GM19455 (cell line): Measurements from ENCODE around the gene CACNA1D.

Source experiments
- ATAC-seq: cut with Tn5 transposase; IDR thresholded peaks from one replicate; pipeline ENCODE4 v1.9.1; 2021; ENCODE audit not compliant: unreplicated experiment

CACNA1D gene

GRCh38 chr3:53744351-53744750 lies 249.9 kb downstream of the CACNA1D start:
- ATAC-seq = no peak

GRCh38 chr3:53747559-53747958 lies 253.1 kb downstream of the CACNA1D start:
- no peak for ATAC-seq

- peak; percentile 89 for ATAC-seq
Observed at GRCh38 chr3:53748512-53749271, 254.3 kb downstream of the CACNA1D start.

GRCh38 chr3:53749448-53749847 lies 255.0 kb downstream of the CACNA1D start:
- ATAC-seq = no peak

GRCh38 chr3:53750253-53751210 lies 256.1 kb downstream of the CACNA1D start:
- no peak for ATAC-seq

GRCh38 chr3:53753518-53754183 lies 259.2 kb downstream of the CACNA1D start:
- ATAC-seq = no peak

GRCh38 chr3:53754325-53754724 lies 259.9 kb downstream of the CACNA1D start:
- no peak for ATAC-seq

GRCh38 chr3:53758846-53759245 lies 264.4 kb downstream of the CACNA1D start:
- no peak for ATAC-seq

GRCh38 chr3:53763353-53763752 lies 268.9 kb downstream of the CACNA1D start:
- ATAC-seq = no peak

- no peak for ATAC-seq
Observed at GRCh38 chr3:53764026-53764775, 269.8 kb downstream of the CACNA1D start.

GRCh38 chr3:53765753-53766152 lies 271.3 kb downstream of the CACNA1D start:
- ATAC-seq = no peak

- ATAC-seq = no peak
Observed at GRCh38 chr3:53766706-53767105, 272.3 kb downstream of the CACNA1D start.

GRCh38 chr3:53768478-53769459 lies 274.4 kb downstream of the CACNA1D start:
- ATAC-seq = no peak

GRCh38 chr3:53772562-53772961 lies 278.2 kb downstream of the CACNA1D start:
- no peak for ATAC-seq

- no peak for ATAC-seq
Observed at GRCh38 chr3:53773021-53773436, 278.6 kb downstream of the CACNA1D start.

GRCh38 chr3:53773611-53774368 lies 279.4 kb downstream of the CACNA1D start:
- ATAC-seq = peak; percentile 84

GRCh38 chr3:53774414-53774813 lies 280.0 kb downstream of the CACNA1D start:
- ATAC-seq = no peak

- ATAC-seq = no peak
Observed at GRCh38 chr3:53775018-53775417, 280.6 kb downstream of the CACNA1D start.

- no peak for ATAC-seq
Observed at GRCh38 chr3:53775834-53776251, 281.4 kb downstream of the CACNA1D start.
